ENCODE results near the gene ATP6AP1. TPM values are rescaled to one million over a fixed set of nuclear protein-coding genes. Genes with fewer than 3 reads are reported as not detected.

ATP6AP1 gene
- total and polyA plus RNA-seq, 9 of the 15 experiments (the other 6 are each of a cell fraction or from before 2014, with no cell fraction given): 8.3 to 90.5 (median 52.9) TPM

DNA sequence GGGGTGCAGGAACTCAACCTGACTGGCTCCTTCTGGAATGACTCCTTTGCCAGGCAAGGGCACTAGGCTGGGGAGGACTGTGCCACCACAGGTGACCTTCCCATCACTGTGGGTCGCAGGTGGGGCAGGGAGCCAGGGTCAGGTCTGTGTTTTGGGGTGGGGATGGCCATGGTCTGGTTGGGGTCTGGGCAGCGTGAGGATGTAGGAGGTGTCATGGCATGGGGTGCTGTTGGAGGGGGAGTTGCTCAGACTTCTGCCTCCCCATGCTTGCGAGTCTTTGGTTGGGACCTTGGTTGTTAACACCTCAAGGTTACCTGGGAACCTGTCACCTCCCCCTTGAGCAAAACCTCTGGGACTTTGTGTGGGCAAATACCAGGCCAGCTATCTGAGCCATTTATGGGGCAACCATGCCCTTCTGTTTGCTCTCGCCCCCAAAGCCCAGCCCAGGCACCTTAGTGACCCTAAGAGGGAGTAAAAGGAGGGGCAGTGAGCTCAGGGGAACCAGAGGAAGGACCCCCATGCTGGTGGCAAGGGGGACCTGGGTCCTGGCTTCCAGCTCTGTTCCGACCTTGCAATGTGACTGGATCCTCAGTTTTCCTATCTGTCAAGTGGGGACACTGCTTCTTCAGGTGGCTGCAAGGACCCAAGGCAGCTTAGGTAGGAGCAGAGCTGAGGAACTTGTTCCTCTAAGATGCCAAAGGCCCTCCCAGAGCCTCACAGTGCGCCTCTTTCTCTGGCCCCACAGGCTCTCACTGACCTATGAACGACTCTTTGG, 6.1 kb downstream of the ATP6AP1 start:
- DNase-seq (ENCODE audit: extremely low read depth in 1 of 4, low spot score in 3 of 4) (no peak), FAIRE-seq (no peak), ATAC-seq (no peak)
- peaks cover 21 to 61% of the 10 kb centered on the region in 2 experiments; a peak in 4 of 5 replicates for H3K4me1 ChIP-seq (replicated peaks in 1 of 2; ENCODE audit: control insufficient read depth in 2 of 2, insufficient read depth in 2 of 2, low read length in 2 of 2)
- peaks cover 70% of the 10 kb centered on the region; the same call in 2 of the 3 replicates for H3K36me3 ChIP-seq (ENCODE audit: control insufficient read depth, insufficient read depth, low read length)
- peaks cover 37% of the 10 kb centered on the region for H3K79me2 ChIP-seq (ENCODE audit: control insufficient read depth, insufficient read depth, low read length)
- WGBS (ENCODE audit: insufficient coverage, low coverage, missing lambda C conversion rate): 67% methylated on average over 4 of the region's 7 CpGs
- H3K9me1 ChIP-seq (ENCODE audit: control insufficient read depth, insufficient read depth, low read length): peaks cover 3% of the 10 kb centered on the region
- no peak overlapping the region for H2AFZ ChIP-seq (ENCODE audit: low read depth, low read length)
- ChIA-PET CTCF (ENCODE audit: low intra/inter-chr PET ratio) (no interaction called here), POLR2A (interaction anchor here (0.6 kb wide), 1 partner anchor 50 kb away, joined by 5 read pairs; no protein-coding TSS in a partner anchor)
- no peak overlapping the region for H3K4me3 ChIP-seq
- no peak overlapping the region for H3K9ac ChIP-seq (ENCODE audit: insufficient read depth in 1 of 2, low read depth in 2 of 2, low read length in 2 of 2)
- no peaks in the 10 kb centered on the region for H3K27me3 ChIP-seq (ENCODE audit: control insufficient read depth in 2 of 2, insufficient read depth in 2 of 2, low read length in 2 of 2)
- no peak overlapping the region for H3K27ac ChIP-seq (ENCODE audit: extremely low read depth, low read depth, low read length)
- no TSS peak for BruUV-seq (replicated peaks)
- TF ChIP-seq SP1 (CRISPR knock-in tag; IDR thresholded peaks at IDR 0.05): no peak
- TF ChIP-seq BCOR (IDR thresholded peaks at IDR 0.05): 0 out of 2 replicates have a peak, but pooled peaks have one; percentile 55
- TF ChIP-seq RBM25 (IDR thresholded peaks at IDR 0.05; ENCODE audit: low read depth, low read length, severe bottlenecking): peak; percentile 66
- 0 out of 4 replicates have a peak, but pooled peaks of 1 of the 2 experiments have one; percentile 21 for TF ChIP-seq KDM1A (IDR thresholded peaks at IDR 0.05)
- no peak for TF ChIP-seq POLR2A (conservative IDR thresholded peaks at IDR 0.05)
- no peak for TF ChIP-seq RB1 (IDR thresholded peaks at IDR 0.05; ENCODE audit: low read depth)
- no peak for TF ChIP-seq POU5F1 (IDR thresholded peaks at IDR 0.05; ENCODE audit: borderline replicate concordance, low read depth, low read length, partially characterized antibody)
- no peak for TF ChIP-seq ZNF311 (CRISPR knock-in tag; IDR thresholded peaks at IDR 0.05)
- no peak for TF ChIP-seq ZNF707 (CRISPR knock-in tag; conservative IDR thresholded peaks at IDR 0.05)
- peak; percentile 60; the same call in 1 of the 2 replicates for TF ChIP-seq ESRRA (IDR thresholded peaks at IDR 0.05; ENCODE audit: borderline replicate concordance, low read depth)
- TF ChIP-seq ZBED1 (IDR thresholded peaks at IDR 0.05): no peak
- in situ Hi-C loops (cut with MboI): no loop called here
- H3K4me2 ChIP-seq (ENCODE audit: insufficient read depth, low read length): no peak overlapping the region
- H4K20me1 ChIP-seq (replicated peaks; ENCODE audit: control insufficient read depth, insufficient read depth, low read length): peaks cover 5% of the 10 kb centered on the region; the same call in 1 of the 2 replicates
- H3K9me3 ChIP-seq (replicated peaks; ENCODE audit: control insufficient read depth, insufficient read depth, low read depth, low read length): no peaks in the 10 kb centered on the region
- intact Hi-C loops (cut with micrococcal nuclease): no loop called here

Data from K562 (cell line).